Left ventricle myocardium inferior (tissue), 1 donor: ENCODE data around the gene PPARGC1A. TPM values are rescaled to one million over a fixed set of nuclear protein-coding genes. Genes with fewer than 3 reads are reported as not detected.

Source experiments
- DNase-seq: peaks from one replicate; pipeline ENCODE4 v3.0.0-alpha.2; 2020
- H3K27ac ChIP-seq: fragments of 200-600 bp; replicated peaks from 2 replicates; pipeline ENCODE4 v1.8.0; 2021
- H3K27me3 ChIP-seq: fragments of 200-600 bp; 2 replicates; pipeline ENCODE4 v1.8.0; 2021; ENCODE audit warnings: low read depth
- H3K36me3 ChIP-seq: fragments of 200-600 bp; 2 replicates; pipeline ENCODE4 v1.8.0; 2021
- H3K4me1 ChIP-seq: fragments of 200-600 bp; 2 replicates; pipeline ENCODE4 v1.8.0; 2021
- H3K4me3 ChIP-seq: fragments of 200-600 bp; 2 replicates; pipeline ENCODE4 v1.8.0; 2021; ENCODE audit warnings: mild to moderate bottlenecking, moderate library complexity
- H3K9me3 ChIP-seq: fragments of 200-600 bp; replicated peaks from 2 replicates; pipeline ENCODE4 v1.8.0; 2021
- intact Hi-C: fragments of 100-400 bp; cut with micrococcal nuclease; formaldehyde crosslinking; loops from one replicate; pipeline ENCODE4 v1.11.0; 2022
- total RNA-seq: library from RNA; stranded (reverse); fragmentation: NEBNext Ultra II Directional; extraction: Animal tissue kit (Norgen Biotek cat#: 25700); gene quantifications from one replicate; pipeline ENCODE4 v1.2.1, GENCODE V29; 2021
- TF ChIP-seq, protein P1 (sequence below): fragments of 200-600 bp; IDR thresholded peaks from 2 replicates; pipeline ENCODE4 v1.8.0; 2021; ENCODE audit warnings: antibody characterized with exemption, mild to moderate bottlenecking, borderline replicate concordance
- donor health status: DM: no; HTN: yes; CAD: no; lungs with severe emphysema.

PPARGC1A gene
- total RNA-seq, 1 donor from 2014 or later: 108 TPM

DNA sequence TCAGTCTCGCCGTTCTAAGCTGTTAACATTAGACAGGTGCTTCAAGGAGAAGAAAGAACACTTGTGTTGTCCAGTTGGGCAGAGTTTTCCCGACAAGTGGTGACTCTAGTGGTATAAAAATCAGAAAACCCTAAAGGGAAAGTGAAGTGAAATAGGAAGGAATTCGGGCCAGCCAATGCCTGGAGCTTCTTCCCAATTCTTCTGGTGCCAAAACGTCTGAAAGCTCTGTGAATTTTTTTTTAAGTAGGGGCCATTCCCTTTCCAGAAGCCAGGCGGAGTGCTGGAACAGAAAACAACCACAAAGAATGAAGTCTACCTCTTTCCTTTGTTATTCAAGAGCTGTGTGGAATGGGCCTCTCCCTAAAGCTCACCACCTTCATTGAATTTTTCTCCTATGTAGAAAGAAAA is 43.1 kb upstream of the PPARGC1A start:
- H3K27ac ChIP-seq: peak overlapping the region; percentile 94
- H3K4me3 ChIP-seq: no peak overlapping the region
- DNase-seq: no peak
- TF ChIP-seq, protein P1, sequence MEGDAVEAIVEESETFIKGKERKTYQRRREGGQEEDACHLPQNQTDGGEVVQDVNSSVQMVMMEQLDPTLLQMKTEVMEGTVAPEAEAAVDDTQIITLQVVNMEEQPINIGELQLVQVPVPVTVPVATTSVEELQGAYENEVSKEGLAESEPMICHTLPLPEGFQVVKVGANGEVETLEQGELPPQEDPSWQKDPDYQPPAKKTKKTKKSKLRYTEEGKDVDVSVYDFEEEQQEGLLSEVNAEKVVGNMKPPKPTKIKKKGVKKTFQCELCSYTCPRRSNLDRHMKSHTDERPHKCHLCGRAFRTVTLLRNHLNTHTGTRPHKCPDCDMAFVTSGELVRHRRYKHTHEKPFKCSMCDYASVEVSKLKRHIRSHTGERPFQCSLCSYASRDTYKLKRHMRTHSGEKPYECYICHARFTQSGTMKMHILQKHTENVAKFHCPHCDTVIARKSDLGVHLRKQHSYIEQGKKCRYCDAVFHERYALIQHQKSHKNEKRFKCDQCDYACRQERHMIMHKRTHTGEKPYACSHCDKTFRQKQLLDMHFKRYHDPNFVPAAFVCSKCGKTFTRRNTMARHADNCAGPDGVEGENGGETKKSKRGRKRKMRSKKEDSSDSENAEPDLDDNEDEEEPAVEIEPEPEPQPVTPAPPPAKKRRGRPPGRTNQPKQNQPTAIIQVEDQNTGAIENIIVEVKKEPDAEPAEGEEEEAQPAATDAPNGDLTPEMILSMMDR: peak; percentile 30
- H3K36me3 ChIP-seq: no peaks in the 10 kb centered on the region
- H3K4me1 ChIP-seq: peaks cover 52% of the 10 kb centered on the region
- intact Hi-C loops: no loop called here
- no peaks in the 10 kb centered on the region for H3K9me3 ChIP-seq
- no peaks in the 10 kb centered on the region for H3K27me3 ChIP-seq

DNA sequence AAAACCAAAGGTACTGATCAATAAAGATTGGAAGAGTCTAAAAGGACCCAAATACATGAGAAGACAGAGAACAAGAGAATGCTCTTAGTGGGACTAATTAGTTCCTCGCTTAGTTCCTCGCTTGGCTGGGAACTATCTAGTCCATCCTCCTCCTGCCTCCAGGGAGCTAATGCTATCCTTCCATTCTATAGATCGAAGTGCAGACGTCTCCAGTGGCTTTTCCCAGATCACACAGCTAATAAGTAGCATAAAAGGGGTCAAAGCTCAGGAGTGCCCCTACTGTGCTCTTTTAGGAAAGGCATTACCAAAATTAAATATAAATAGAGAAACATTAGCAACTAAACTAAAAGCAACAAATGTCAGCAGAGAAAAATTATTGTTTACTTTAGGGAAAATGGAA is 42.3 kb upstream of the PPARGC1A start:
- H3K4me3 ChIP-seq: no peak overlapping the region
- H3K36me3 ChIP-seq: no peaks in the 10 kb centered on the region
- no peaks in the 10 kb centered on the region for H3K9me3 ChIP-seq
- H3K4me1 ChIP-seq: peaks cover 52% of the 10 kb centered on the region
- intact Hi-C loops: no loop called here
- H3K27me3 ChIP-seq: no peaks in the 10 kb centered on the region
- no peak for DNase-seq
- H3K27ac ChIP-seq: peak overlapping the region; percentile 94
- TF ChIP-seq, protein P1: no peak

DNA sequence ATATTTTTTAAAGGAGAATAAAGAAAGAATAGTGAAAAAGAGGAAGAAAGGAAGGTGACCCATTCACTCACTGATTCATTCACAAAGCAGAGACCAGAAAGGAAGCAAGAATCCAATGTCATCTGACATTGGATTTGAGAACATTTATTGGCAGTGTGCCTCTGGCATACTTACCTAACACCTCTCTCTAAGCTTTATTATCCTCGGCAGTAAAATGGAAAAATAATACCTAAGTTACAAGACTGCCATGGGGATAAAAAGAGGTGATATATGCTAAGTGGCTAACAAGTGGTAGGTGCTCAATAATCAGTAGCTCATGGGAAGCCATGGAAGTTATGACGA is 41.6 kb upstream of the PPARGC1A start:
- TF ChIP-seq, protein P1: no peak
- intact Hi-C loops: no loop called here
- H3K27me3 ChIP-seq: no peaks in the 10 kb centered on the region
- H3K36me3 ChIP-seq: no peaks in the 10 kb centered on the region
- peaks cover 52% of the 10 kb centered on the region for H3K4me1 ChIP-seq
- no peak for DNase-seq
- H3K27ac ChIP-seq: peak overlapping the region; percentile 94
- no peaks in the 10 kb centered on the region for H3K9me3 ChIP-seq
- peak overlapping the region; percentile 12 for H3K4me3 ChIP-seq

DNA sequence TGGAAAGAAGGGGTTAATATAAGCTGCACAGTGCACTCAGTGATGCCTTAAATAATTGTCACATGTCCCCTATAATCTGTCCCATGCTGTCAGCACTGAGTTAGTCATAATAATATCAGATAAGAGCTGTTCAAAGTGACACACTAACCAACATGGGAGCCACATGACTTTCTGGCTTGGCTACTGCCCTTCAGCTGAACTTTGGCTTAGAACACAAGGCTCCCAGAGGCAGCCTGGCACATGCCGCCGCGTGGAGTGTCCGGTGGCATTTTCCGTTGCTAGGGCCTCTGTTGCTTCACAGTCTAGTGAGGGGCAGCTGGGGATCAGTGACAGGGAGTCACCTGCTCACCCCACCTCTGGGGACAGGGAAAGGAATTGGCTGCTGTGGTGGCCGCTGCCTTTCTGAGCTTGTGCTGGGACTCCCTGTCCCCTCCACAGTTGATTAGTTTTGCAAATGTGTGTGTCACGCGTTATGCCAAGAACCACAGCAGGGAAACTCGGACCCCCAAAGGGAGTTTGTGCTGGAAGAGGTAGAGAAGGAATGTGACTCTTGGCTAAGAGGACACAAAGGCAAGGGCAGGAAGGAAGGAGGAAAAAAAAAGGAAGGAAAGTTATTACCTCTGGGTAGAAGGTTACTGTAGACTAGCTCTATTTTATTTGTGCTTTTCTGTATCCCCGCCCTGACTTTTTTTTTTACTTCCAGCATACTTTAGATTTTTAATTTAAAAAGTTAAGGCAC is 41.1 kb upstream of the PPARGC1A start:
- intact Hi-C loops: no loop called here
- peak; percentile 86 for DNase-seq
- H3K9me3 ChIP-seq: no peaks in the 10 kb centered on the region
- peaks cover 52% of the 10 kb centered on the region for H3K4me1 ChIP-seq
- TF ChIP-seq, protein P1: no peak
- no peaks in the 10 kb centered on the region for H3K27me3 ChIP-seq
- H3K36me3 ChIP-seq: no peaks in the 10 kb centered on the region
- H3K27ac ChIP-seq: peak overlapping the region; percentile 94
- peak overlapping the region; percentile 12 for H3K4me3 ChIP-seq

DNA sequence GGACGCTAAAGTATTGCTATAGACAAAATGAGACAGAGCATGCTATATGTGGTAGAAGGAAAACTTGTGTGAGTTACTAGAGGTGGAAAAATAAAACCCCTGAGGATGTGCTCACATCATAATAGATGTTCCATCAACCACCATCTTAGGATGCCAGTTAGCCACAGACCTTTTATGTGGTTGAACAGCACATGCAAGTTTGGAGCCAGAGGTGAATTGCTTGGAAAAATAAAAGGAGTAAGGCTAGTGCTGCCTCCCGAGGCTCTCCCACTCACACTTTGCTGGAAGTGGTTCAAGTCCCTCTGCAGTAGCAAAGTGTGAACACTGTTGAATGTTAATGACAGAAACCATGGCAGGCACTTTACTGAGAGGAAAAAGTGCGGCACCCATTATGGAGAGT is 39.4 kb upstream of the PPARGC1A start:
- no peak overlapping the region for H3K4me3 ChIP-seq
- H3K27ac ChIP-seq: peak overlapping the region; percentile 94
- intact Hi-C loops: no loop called here
- no peak for DNase-seq
- H3K9me3 ChIP-seq: no peaks in the 10 kb centered on the region
- H3K4me1 ChIP-seq: peaks cover 39% of the 10 kb centered on the region
- H3K27me3 ChIP-seq: no peaks in the 10 kb centered on the region
- TF ChIP-seq, protein P1: no peak
- no peaks in the 10 kb centered on the region for H3K36me3 ChIP-seq
